Karpas-422 (cell line): ENCODE results near the gene TM2D1. TPM values are rescaled to one million over a fixed set of nuclear protein-coding genes. Genes with fewer than 3 reads are reported as not detected.

Source experiments
- DNase-seq: peaks from one replicate; pipeline ENCODE4 v3.0.0-alpha.2; 2015
- H2AFZ ChIP-seq: fragments of 200-600 bp; sonication (generic); 2 replicates; pipeline ENCODE4 v1.6.1; 2014; ENCODE audit warnings: antibody characterized with exemption, low read length, mixed read lengths
- H3K27ac ChIP-seq: fragments of 200-600 bp; sonication (generic); 2 replicates; pipeline ENCODE4 v1.5.1; 2014; ENCODE audit warnings: mild to moderate bottlenecking, low read length, moderate library complexity
- H3K27me3 ChIP-seq: fragments of 200-600 bp; sonication (generic); 2 replicates; pipeline ENCODE4 v1.6.1; 2014; ENCODE audit warnings: low read length, mixed read lengths
- H3K36me3 ChIP-seq: fragments of 200-600 bp; sonication (generic); 2 replicates; pipeline ENCODE4 v1.6.1; 2014; ENCODE audit warnings: low read length, mixed read lengths; ENCODE audit not compliant: insufficient read depth
- H3K4me1 ChIP-seq: fragments of 200-600 bp; sonication (generic); 2 replicates; pipeline ENCODE4 v1.6.1; 2014; ENCODE audit warnings: mild to moderate bottlenecking, low read length, mixed read lengths
- H3K4me2 ChIP-seq: fragments of 200-600 bp; sonication (generic); 2 replicates; pipeline ENCODE4 v1.6.1; 2014; ENCODE audit warnings: low read length, low read depth, mild to moderate bottlenecking; ENCODE audit not compliant: poor library complexity, severe bottlenecking
- H3K4me3 ChIP-seq: fragments of 200-600 bp; sonication (generic); 2 replicates; pipeline ENCODE4 v1.5.1; 2014; ENCODE audit warnings: mild to moderate bottlenecking, antibody characterized with exemption, low read length, mixed read lengths
- H3K79me2 ChIP-seq: fragments of 200-600 bp; sonication (generic); 2 replicates; pipeline ENCODE4 v1.6.1; 2014; ENCODE audit warnings: mild to moderate bottlenecking, low read length, mixed read lengths
- H3K9ac ChIP-seq: fragments of 200-600 bp; sonication (generic); 2 replicates; pipeline ENCODE4 v1.6.0; 2014; ENCODE audit warnings: low read length
- H3K9me2 ChIP-seq: fragments of 200-600 bp; sonication (generic), shearing (Covaris generic); replicated peaks from 2 replicates; pipeline ENCODE4 v1.6.0; 2014; ENCODE audit warnings: mild to moderate bottlenecking, low read length, moderate library complexity; ENCODE audit not compliant: insufficient read depth
- H3K9me3 ChIP-seq: fragments of 300-700, 200-600 bp; sonication (generic); 2 replicates; pipeline ENCODE4 v1.6.1; 2014; ENCODE audit warnings: low read length, mixed read lengths
- H4K20me1 ChIP-seq: fragments of 200-600 bp; sonication (generic); 2 replicates; pipeline ENCODE4 v1.6.1; 2014; ENCODE audit warnings: mild to moderate bottlenecking, antibody characterized with exemption, low read length, low read depth; ENCODE audit not compliant: insufficient read depth
- total RNA-seq: library from RNA; depleted of rRNA; stranded (reverse); fragments of >200 nt; shearing (Covaris generic); gene quantifications from 2 replicates; pipeline ENCODE4 v1.2.3, GENCODE V29; 2014; ENCODE audit warnings: low replicate concordance

Gene TM2D1
- total RNA-seq, 1 experiment from 2014 or later = 67.3 TPM

- no peak overlapping the region for H3K4me3 ChIP-seq
- H3K4me1 ChIP-seq = no peaks in the 10 kb centered on the region
- H2AFZ ChIP-seq = no peak overlapping the region
- H3K9me3 ChIP-seq = no peaks in the 10 kb centered on the region
- H3K4me2 ChIP-seq = no peak overlapping the region
- H3K27ac ChIP-seq = no peak overlapping the region
- DNase-seq = no peak
- H3K36me3 ChIP-seq = no peaks in the 10 kb centered on the region
- no peaks in the 10 kb centered on the region for H3K27me3 ChIP-seq
- H3K9ac ChIP-seq = no peak overlapping the region
- H4K20me1 ChIP-seq = no peaks in the 10 kb centered on the region
- no peaks in the 10 kb centered on the region for H3K79me2 ChIP-seq
- no peaks in the 10 kb centered on the region for H3K9me2 ChIP-seq
Observed at GRCh38 chr1:61674221-61674620, 50.7 kb downstream of the TM2D1 start.

- Histone ChIP-seq H3K4me3 (no peak overlapping the region), H3K9ac (no peak overlapping the region), H3K79me2 (no peaks in the 10 kb centered on the region), H3K27me3 (no peaks in the 10 kb centered on the region), H3K4me2 (no peak overlapping the region), H3K36me3 (no peaks in the 10 kb centered on the region), H3K9me2 (no peaks in the 10 kb centered on the region), H3K9me3 (no peaks in the 10 kb centered on the region), H4K20me1 (no peaks in the 10 kb centered on the region), H3K27ac (no peak overlapping the region), H2AFZ (no peak overlapping the region), H3K4me1 (no peaks in the 10 kb centered on the region)
- no peak for DNase-seq
Observed at GRCh38 chr1:61672376-61672775, 52.6 kb downstream of the TM2D1 start.

- DNase-seq = no peak
- Histone ChIP-seq H3K79me2 (no peaks in the 10 kb centered on the region), H3K27ac (no peak overlapping the region), H3K27me3 (no peaks in the 10 kb centered on the region), H3K4me1 (no peaks in the 10 kb centered on the region), H2AFZ (no peak overlapping the region), H3K9ac (no peak overlapping the region), H3K36me3 (no peaks in the 10 kb centered on the region), H3K9me3 (no peaks in the 10 kb centered on the region), H3K4me2 (no peak overlapping the region), H4K20me1 (no peaks in the 10 kb centered on the region), H3K9me2 (no peaks in the 10 kb centered on the region), H3K4me3 (no peak overlapping the region)
Observed at GRCh38 chr1:61670445-61670844, 54.5 kb downstream of the TM2D1 start.

- Histone ChIP-seq H3K9ac (no peak overlapping the region), H2AFZ (no peak overlapping the region), H3K4me2 (no peak overlapping the region)
Observed at GRCh38 chr1:61670016-61670415, 54.9 kb downstream of the TM2D1 start.

GRCh38 chr1:61659061-61659460 is 65.9 kb downstream of the TM2D1 start:
- H2AFZ ChIP-seq = no peak overlapping the region
- H3K27ac ChIP-seq = no peak overlapping the region
- no peak overlapping the region for H3K4me3 ChIP-seq
- no peaks in the 10 kb centered on the region for H3K9me3 ChIP-seq
- no peaks in the 10 kb centered on the region for H3K36me3 ChIP-seq
- H3K9me2 ChIP-seq = no peaks in the 10 kb centered on the region
- no peaks in the 10 kb centered on the region for H3K79me2 ChIP-seq
- no peaks in the 10 kb centered on the region for H3K27me3 ChIP-seq
- peak; percentile 58 for DNase-seq
- H3K4me1 ChIP-seq = peaks cover 15% of the 10 kb centered on the region
- H3K4me2 ChIP-seq = no peak overlapping the region
- no peaks in the 10 kb centered on the region for H4K20me1 ChIP-seq
- H3K9ac ChIP-seq = no peak overlapping the region

More at GRCh38 chr1:61670016-61670415, 54.9 kb downstream of the TM2D1 start:
- no peaks in the 10 kb centered on the region for H4K20me1 ChIP-seq
- H3K4me1 ChIP-seq = no peaks in the 10 kb centered on the region
- H3K27me3 ChIP-seq = no peaks in the 10 kb centered on the region
- no peaks in the 10 kb centered on the region for H3K79me2 ChIP-seq
- no peaks in the 10 kb centered on the region for H3K9me3 ChIP-seq
- no peak overlapping the region for H3K27ac ChIP-seq
- no peak for DNase-seq
- H3K36me3 ChIP-seq = no peaks in the 10 kb centered on the region
- H3K4me3 ChIP-seq = no peak overlapping the region
- H3K9me2 ChIP-seq = no peaks in the 10 kb centered on the region

GRCh38 chr1:61655453-61655852 is 69.5 kb downstream of the TM2D1 start:
- Histone ChIP-seq H3K4me1 (peaks cover 15% of the 10 kb centered on the region), H3K36me3 (no peaks in the 10 kb centered on the region), H3K4me3 (no peak overlapping the region), H3K9ac (no peak overlapping the region), H3K9me2 (no peaks in the 10 kb centered on the region), H3K27ac (no peak overlapping the region), H2AFZ (no peak overlapping the region), H3K79me2 (no peaks in the 10 kb centered on the region), H3K4me2 (peak overlapping the region; percentile 38), H3K9me3 (no peaks in the 10 kb centered on the region), H4K20me1 (no peaks in the 10 kb centered on the region), H3K27me3 (no peaks in the 10 kb centered on the region)
- no peak for DNase-seq

- DNase-seq = peak; percentile 2
- Histone ChIP-seq H3K27ac (no peak overlapping the region), H3K9me2 (no peaks in the 10 kb centered on the region), H3K36me3 (no peaks in the 10 kb centered on the region), H3K79me2 (no peaks in the 10 kb centered on the region), H4K20me1 (no peaks in the 10 kb centered on the region), H3K9me3 (no peaks in the 10 kb centered on the region), H2AFZ (no peak overlapping the region), H3K4me3 (no peak overlapping the region), H3K9ac (no peak overlapping the region), H3K4me2 (no peak overlapping the region), H3K4me1 (peaks cover 15% of the 10 kb centered on the region), H3K27me3 (no peaks in the 10 kb centered on the region)
Observed at GRCh38 chr1:61654067-61654466, 70.9 kb downstream of the TM2D1 start.

GRCh38 chr1:61648983-61649742 is 75.8 kb downstream of the TM2D1 start:
- Histone ChIP-seq H3K4me1 (no peaks in the 10 kb centered on the region), H3K9me3 (no peaks in the 10 kb centered on the region), H3K4me3 (no peak overlapping the region), H3K9ac (no peak overlapping the region), H3K27ac (no peak overlapping the region), H3K79me2 (no peaks in the 10 kb centered on the region), H4K20me1 (no peaks in the 10 kb centered on the region), H3K9me2 (no peaks in the 10 kb centered on the region), H3K36me3 (no peaks in the 10 kb centered on the region), H3K27me3 (no peaks in the 10 kb centered on the region), H2AFZ (no peak overlapping the region), H3K4me2 (no peak overlapping the region)
- DNase-seq = no peak
